ENCODE data around the gene OR51I1. TPM values are rescaled to one million over a fixed set of nuclear protein-coding genes. Genes with fewer than 3 reads are reported as not detected.

OR51I1 gene
- total and polyA plus RNA-seq, 2 of the 13 experiments (the other 11 are each of a cell fraction or from before 2014, with no cell fraction given), result 0.09 TPM; not detected in 1

GRCh38 chr11:5467527-5467926, 26.2 kb upstream of the OR51I1 start:
- Histone ChIP-seq H2AFZ (ENCODE audit: low read length) (no peak overlapping the region), H3K4me3 (replicated peaks in 1 of 3; ENCODE audit: insufficient read depth in 1 of 3, low read depth in 2 of 3, low read length in 3 of 3) (no peak overlapping the region), H3K4me1 (ENCODE audit: insufficient read depth, low read length) (no peaks in the 10 kb centered on the region), H3K27me3 (ENCODE audit: control insufficient read depth in 1 of 2, insufficient read depth in 2 of 2, low read length in 2 of 2) (0 out of 5 replicates have a peak, but pooled peaks cover 0 to 8% of the 10 kb centered on the region in 2 experiments), H3K79me2 (ENCODE audit: insufficient read depth, low read length) (no peaks in the 10 kb centered on the region), H3K36me3 (replicated peaks in 1 of 2; ENCODE audit: control insufficient read depth in 1 of 2, insufficient read depth in 2 of 2, low read length in 2 of 2) (no peaks in the 10 kb centered on the region), H3K9me3 (ENCODE audit: low read length) (no peaks in the 10 kb centered on the region), H3K27ac (ENCODE audit: extremely low read length, insufficient read depth, low read length) (no peak overlapping the region), H3K9ac (ENCODE audit: insufficient read depth, low read depth, low read length) (no peak overlapping the region), H4K20me1 (ENCODE audit: insufficient read depth, low read length) (no peaks in the 10 kb centered on the region), H3K4me2 (ENCODE audit: low read depth, low read length) (no peak overlapping the region)
- FAIRE-seq (no peak), DNase-seq (ENCODE audit: low spot score) (no peak), ATAC-seq (no peak)
- ChIA-PET POLR2A (no interaction called here), CTCF (ENCODE audit: low intra/inter-chr PET ratio, low total read pairs) (no interaction called here)
- WGBS (ENCODE audit: low lambda C conversion rate), result 0% methylated on average over 2 of the region's 2 CpGs
- in situ Hi-C loops (cut with HindIII; ENCODE audit: extremely low pct_ligation_motif_present, low pct_unique_long_range_greater_than_20kb) (no loop called here), intact Hi-C loops (cut with micrococcal nuclease; ENCODE audit: unreplicated experiment) (no loop called here)
- no TSS peak for BruUV-seq (replicated peaks)
- TF ChIP-seq EEA1 (CRISPR knock-in tag; IDR thresholded peaks at IDR 0.05; ENCODE audit: borderline replicate concordance), result no peak
- TF ChIP-seq PRMT3 (CRISPR knock-in tag; IDR thresholded peaks at IDR 0.05; ENCODE audit: borderline replicate concordance, low read depth), result no peak
- TF ChIP-seq STAT6 (CRISPR knock-in tag; IDR thresholded peaks at IDR 0.05; ENCODE audit: borderline replicate concordance), result no peak
- no peak for TF ChIP-seq BATF2 (CRISPR knock-in tag; IDR thresholded peaks at IDR 0.05)
- TF ChIP-seq RFX1 (IDR thresholded peaks at IDR 0.05), result no peak
- TF ChIP-seq ZFY (CRISPR knock-in tag; IDR thresholded peaks at IDR 0.05), result no peak
- TF ChIP-seq ZNF512B (CRISPR knock-in tag; IDR thresholded peaks at IDR 0.05; ENCODE audit: borderline replicate concordance), result no peak
- TF ChIP-seq ZNF317 (CRISPR knock-in tag; IDR thresholded peaks at IDR 0.05), result no peak
- no peak for TF ChIP-seq ZBTB14 (CRISPR knock-in tag; IDR thresholded peaks at IDR 0.05)
- TF ChIP-seq GZF1 (CRISPR knock-in tag; IDR thresholded peaks at IDR 0.05), result no peak

All from HepG2 (cell line).